ENCODE results near the gene LAMC3.
A peak's percentile ranks its signal among the peaks of the same experiment; 100 is the strongest.
"Not testable (repeated sequence)": the region's sequence is repeated elsewhere in the genome, so short reads cannot be mapped to it uniquely, and the experiment has no call there.

The LAMC3 gene

DNA sequence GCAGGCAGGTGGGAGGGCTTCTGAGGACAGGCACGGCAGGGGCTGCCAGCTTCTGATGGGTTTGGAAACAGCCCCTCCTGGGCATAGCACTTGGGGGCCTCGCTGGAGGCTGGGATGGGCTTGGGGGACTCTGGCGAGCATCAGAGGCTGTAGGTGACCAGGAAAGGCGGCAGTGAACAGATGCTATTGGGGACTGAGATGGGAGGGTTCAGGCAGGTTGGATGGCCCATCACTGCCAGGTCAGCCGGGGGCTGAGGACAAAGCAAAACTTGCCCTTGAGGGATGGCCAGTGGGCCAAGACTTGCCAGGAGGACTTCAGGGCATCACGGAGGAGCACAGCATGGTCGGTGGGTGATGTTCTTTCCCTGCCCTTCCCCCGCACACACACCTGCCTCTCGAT lies 94.0 kb downstream of the LAMC3 start:
- no peak for DNase-seq

- no peak for DNase-seq
Observed at GRCh38 chr9:131103535-131103934, 94.6 kb downstream of the LAMC3 start.

DNA sequence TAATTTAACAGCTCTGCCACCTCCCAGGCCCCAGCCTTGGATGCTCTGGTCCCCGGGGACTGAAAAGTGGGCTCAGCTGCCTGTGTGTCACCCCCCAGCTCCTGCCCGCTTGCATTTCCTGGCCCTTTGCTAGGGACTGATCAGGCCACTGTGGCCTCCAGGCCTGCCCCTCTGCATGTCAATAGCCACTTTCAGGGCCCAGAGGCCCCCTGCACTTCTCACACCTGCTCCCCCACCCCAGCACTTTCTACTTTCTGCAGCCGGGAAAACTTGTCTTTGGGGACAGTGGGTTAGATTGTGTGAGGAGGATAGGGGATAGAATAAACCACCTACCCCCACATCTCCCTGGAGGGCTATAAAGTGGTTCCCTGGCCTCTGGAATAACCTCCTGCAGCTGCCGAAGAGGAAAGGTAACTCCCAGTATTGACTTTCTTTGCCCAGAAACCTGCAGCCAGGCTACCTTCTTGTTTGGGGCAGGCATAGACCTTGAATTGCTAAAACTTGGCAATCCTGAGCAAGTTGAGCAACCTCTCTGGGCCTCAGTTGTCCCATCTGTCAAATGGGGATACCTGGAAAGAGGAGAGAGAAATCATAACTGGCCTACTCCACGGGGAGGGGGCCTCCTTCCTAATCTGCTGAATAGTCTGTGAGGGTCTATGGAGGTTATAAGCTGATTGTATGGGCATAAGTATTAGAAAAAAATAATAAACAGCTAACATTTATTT lies 95.2 kb downstream of the LAMC3 start:
- DNase-seq: no peak

GRCh38 chr9:131105952-131106351 lies 97.0 kb downstream of the LAMC3 start:
- DNase-seq: no peak

DNA sequence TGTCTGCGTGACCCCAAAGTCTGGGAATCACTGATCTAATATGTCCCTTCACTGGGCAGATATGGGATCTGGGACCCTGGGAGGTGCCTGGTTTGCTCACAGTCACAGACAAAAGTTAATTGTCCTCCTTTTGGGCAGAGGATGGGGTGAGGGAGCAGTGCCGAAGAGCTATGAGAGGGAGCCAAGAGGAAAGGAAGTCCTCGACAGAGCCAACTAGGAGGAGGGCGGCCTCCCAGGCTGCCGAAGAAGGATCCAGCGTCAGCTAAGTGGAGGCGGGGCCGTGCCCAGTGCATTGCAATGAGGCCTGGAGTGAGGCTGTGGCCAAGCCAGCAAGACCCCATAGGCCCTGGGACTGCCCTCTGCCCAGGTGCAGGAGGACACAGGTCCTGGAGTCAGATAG lies 98.8 kb downstream of the LAMC3 start:
- DNase-seq: no peak

GRCh38 chr9:131111186-131111853 lies 102.3 kb downstream of the LAMC3 start:
- DNase-seq: no peak

DNA sequence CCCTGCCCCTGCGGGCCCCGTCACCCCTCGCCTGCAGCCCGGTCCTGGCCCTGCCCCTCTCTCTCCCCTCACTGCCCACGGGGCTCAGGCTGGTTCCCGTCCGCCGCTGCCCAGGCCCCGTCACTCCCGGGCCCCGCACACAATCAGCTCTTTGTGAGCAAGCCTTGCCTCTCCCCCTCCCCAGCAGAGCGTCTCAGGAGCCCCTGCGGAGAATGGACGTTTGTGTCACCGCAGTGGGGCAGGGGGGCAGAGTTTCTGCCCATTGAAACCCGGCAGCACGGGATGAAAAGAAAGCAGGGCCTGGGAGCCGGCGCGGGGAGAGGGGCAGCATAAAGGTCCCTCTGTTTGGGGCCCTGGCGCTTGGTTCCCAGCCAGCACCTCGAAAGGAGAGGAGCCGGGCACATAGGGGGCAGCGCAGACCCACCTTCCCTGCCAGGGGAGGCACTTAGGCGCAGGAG lies 102.9 kb downstream of the LAMC3 start:
- no peak for DNase-seq

DNA sequence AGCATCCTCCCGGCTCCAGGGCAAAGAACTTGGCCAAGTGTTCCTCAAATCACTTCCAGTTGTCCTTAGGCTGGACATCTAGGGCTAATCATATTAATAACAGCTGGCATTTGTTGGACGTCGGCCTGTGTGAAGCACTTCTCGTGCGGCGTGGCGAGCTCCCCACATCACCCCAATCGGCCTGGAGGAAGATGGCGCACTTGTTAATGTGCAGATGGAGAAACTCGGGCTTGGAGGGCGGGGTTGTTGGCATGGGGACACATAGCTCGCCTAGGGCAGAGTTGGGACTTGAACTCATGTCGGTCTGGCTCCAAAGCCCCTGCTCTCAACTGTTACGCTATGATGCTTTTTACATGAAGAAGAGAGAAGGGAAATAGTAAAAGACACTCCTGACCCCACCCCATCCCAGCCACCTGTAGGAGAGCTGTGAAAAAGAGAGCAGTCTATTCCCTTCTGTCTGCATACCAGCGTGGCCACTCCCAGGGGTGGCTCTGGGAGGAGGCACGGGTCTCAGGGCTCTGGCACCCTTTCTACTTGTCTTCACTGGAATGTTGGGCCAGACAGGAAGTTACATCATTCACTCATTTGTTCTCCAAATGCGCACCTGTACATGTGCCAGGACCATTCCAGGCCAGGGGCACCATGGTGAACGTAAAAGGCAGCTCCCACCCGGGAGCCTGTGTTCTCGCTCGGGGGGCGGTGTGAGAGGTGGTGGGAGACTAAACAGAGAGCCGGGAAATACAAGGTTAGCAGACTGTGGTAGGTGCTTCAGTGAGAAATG lies 103.6 kb downstream of the LAMC3 start:
- no peak for DNase-seq

DNA sequence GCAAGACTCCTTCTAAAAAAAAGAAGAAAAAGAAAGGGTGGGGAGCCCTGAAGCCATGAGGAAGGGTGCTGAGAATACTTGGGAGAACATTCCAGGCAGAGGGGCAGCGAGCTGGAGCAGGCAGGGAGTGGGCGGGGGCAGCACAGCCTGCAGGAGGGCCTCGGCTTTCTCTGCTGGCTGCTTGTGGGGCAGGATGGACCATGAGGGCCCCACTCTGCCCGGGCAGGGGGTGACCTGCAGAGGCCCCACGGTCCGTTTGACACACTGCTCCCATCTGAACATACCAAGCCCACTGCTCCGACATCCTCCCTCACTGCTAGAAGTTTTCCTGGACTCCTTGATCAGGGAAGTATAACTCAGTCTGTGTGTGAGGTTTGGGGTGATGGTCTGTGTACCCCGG lies 104.7 kb downstream of the LAMC3 start:
- DNase-seq: no peak

GRCh38 chr9:131114084-131114535 lies 105.1 kb downstream of the LAMC3 start:
- no peak for DNase-seq

DNA sequence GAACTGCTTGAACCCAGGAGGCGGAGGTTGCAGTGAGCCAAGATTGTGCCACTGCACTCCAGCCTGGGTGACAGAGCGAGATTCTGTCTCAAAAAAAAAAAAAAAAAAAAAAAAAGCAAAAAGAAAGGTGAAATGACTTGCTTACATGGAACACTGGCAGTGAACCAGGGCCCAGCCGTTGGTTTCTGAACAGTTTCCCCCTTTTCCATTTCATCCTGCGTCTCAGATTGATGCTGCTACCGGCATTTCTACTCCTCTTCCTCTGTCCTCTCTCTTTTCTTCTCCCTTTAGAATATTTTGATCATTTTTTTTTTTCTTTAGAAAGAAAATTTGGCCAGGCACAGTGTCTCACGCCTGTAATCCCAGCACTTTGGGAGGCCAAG lies 106.4 kb downstream of the LAMC3 start:
- not testable (repeated sequence) for DNase-seq

- DNase-seq: no peak
Observed at GRCh38 chr9:131116281-131117120, 107.5 kb downstream of the LAMC3 start.

- DNase-seq: no peak
Observed at GRCh38 chr9:131117121-131117761, 108.3 kb downstream of the LAMC3 start.

DNA sequence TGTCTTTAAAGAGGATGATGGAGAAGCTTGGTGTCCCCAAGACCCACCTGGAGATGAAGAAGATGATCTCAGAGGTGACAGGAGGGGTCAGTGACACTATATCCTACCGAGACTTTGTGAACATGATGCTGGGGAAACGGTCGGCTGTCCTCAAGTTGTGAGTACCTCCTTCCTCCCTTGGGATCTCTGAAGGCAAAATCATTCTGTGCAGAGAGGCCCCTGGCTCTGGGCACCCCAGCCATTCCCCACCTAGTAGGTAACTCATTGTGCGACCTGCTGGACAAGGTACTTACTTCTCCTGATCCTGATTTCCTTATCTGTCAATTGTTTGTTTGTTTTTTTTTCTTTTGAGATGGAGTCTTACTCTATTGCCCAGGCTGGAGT lies 108.8 kb downstream of the LAMC3 start:
- no peak for DNase-seq

DNA sequence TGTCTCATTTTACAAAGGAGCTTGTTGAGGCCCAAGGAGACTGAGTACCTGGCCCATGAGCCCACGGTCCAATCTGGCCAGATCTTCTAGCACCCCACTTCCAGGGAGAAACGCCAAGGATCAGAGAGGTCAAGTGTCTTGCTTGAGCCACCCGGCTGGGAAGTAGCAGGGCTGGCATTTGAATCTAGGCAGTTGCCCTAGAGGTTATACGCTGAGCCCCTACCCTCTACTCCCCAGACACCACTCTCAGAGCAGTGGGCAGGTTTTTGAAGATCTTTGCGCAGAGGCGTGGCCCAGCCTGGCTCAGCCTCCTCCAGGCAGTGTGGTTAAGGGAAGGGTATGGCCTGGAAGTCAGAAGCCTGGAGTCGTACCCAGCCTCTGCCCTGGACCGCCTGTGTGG lies 110.6 kb downstream of the LAMC3 start:
- no peak for DNase-seq

DNA sequence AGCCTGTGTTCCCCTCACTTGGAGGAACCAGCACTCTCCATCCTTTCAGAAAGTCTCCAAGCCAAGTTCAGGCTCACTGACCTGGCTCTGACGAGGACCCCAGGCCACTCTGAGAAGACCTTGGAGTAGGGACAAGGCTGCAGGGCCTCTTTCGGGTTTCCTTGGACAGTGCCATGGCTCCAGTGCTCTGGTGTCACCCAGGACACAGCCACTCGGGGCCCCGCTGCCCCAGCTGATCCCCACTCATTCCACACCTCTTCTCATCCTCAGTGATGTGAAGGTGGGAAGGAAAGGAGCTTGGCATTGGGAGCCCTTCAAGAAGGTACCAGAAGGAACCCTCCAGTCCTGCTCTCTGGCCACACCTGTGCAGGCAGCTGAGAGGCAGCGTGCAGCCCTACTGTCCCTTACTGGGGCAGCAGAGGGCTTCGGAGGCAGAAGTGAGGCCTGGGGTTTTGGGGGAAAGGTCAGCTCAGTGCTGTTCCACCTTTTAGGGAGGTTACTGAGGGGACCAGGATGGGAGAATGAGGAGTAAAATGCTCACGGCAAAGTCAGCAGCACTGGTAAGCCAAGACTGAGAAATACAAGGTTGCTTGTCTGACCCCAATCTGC lies 111.8 kb downstream of the LAMC3 start:
- no peak for DNase-seq

DNA sequence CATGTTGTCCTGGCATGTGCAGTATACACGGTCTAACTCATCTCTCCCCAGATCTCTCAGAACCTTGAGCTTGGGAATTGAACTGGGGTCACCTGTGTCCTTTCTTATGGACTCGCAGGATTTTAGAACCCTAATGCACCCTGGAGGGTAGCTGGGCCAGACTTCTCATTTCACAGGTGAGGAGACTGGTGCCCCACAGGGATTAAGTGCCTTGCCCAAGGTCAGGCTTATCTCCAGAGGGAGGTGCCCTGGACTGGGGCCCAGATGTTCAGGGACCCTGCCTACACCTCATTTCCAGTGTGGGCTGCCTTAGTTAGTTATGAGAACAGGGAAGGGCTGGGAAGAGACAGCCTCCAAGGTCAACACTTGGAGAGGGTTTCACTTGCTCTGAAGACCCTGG lies 112.4 kb downstream of the LAMC3 start:
- no peak for DNase-seq

- no peak for DNase-seq
Observed at GRCh38 chr9:131122158-131122557, 113.2 kb downstream of the LAMC3 start.

GRCh38 chr9:131125038-131125287 lies 116.0 kb downstream of the LAMC3 start:
- DNase-seq: no peak

DNA sequence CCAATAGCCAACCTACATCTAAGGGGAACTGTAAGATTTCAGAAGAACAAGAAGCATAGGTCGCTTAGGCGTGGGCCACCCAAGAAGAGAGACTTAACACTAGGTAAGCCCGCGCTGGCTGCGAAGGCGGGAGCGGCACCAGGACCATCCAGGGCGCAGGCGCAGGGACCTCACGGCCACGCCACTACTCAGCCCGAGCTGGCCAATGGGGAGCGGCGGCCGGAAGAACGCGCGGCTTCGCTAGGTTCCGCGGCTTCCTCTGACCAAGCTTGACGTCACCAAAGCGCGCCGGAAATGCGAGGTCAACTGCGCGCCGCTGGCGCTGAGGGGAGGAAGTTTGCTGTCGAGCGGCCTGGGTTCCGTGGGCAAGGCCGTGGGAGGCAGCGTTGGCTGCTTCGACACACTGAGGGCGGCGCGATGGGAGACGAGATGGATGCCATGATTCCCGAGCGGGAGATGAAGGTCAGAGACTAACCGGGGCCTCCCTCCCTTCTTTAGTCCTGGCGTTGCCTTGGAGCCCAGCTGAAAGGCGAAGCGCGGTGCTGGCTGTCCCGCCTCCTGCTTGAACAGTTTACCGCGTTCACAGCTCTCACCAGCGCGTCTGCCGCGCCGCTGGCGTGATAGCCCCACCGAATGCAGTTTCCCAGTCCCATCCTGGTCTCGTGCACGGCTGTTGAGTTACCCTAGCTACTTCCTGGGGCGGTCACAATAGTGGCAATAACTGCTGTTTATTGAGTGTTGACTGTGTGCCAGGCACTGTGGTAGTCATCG lies 116.5 kb downstream of the LAMC3 start, which contains the start of gene NUP214:
NUP214 (plus strand) TSS at position 299 of the 771 bp plus-strand sequence; CDS start at position 418, 119 bp downstream.
- DNase-seq: peak; percentile 100

- no peak for DNase-seq
Observed at GRCh38 chr9:131126059-131126426, 117.1 kb downstream of the LAMC3 start.

Data from activated CD4-positive, CD25-positive, alpha-beta regulatory T cell treated with anti-CD3 and anti-CD28 coated beads, Interleukin-2, amount 50 U/mL, for 72 hours (primary cell).